NCI-H226 (cell line): ENCODE measurements around the gene DNASE2.

Experiments
- DNase-seq: peaks from one replicate; pipeline ENCODE4 v3.0.0-alpha.2; 2015

The DNASE2 gene

DNA sequence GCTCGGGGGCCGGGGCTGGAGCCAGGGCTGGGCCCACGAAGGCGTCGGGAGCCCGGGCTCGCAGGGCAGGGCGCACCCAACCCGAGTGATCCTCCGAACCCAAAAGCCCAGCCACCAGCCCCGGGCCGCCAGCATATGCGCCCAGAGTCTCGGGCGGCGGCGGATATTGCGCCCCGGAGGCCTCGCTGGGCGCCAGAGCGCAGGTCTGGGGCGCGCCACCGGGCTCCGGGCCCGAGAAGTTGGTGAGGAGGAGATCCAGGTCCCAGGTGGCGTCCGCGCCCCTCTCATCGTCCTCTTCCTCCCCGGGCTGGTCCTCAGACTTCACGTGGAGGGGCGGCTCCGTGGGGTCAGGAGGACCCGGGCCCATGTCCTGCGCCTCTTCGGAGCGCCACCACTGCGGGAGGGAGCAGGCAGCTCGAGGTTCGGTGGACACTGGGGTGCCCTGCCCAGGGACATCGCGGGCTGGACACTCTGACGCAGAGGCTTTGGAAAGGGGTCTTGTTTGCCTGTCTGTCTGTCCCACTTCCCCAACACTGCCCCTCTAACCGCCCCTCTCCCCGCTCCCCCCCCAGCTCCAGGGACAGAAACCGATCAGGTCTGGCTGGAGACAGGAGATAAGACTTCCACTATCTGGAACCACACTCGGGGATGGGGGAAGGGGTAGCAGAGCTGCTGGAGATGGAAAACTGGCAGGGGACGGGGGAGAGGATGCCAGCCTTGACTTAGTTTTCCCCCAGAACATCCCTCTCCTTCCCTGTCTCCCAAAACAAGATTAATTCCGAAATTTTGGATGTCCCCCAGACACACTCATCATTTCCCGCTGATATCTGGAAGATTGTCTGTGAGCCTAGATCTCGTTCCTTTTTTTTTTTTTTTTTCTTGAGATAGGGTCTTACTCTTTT, 4.8 kb upstream of the DNASE2 start:
- DNase-seq, result no peak

DNA sequence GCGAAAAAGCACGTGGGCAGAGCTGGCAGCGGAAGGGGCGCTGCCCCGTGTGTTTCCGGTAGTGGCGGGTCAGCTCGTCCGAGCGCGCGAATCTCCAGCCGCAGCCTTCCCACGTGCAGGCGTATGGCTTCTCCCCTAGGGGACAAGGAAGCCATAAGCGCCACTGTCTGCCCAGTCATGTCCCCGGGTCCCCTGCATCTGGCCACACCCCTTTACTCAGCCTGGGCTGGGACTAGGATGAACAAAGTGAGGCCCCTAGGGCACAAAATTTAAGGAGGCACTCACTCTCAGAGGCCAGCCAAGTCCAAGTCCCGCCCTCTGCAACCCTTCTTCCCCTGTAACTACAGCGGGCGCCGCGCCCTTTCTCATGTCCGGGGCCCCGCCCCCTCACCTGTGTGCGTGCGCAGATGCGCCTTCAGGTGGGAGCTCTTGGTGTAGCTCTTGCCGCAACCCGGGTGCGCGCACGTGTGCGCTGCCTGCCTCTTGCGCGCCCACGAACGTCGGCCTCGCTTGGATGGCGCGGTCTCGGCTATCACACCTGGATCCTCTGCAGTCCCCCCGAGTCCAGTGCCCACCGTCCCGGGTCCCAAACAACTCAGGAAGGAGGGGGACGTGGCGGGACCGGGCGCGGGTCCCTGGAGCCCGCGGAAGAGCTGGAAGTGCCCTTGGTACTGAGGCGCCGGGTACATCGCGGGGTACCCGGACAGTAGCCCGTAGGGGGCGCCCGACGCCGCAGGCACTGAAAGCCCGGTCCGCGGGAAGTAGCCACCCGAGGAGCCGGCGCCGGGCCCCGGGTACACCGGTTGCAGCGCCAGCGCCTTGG, 3.9 kb upstream of the DNASE2 start:
- no peak for DNase-seq

DNA sequence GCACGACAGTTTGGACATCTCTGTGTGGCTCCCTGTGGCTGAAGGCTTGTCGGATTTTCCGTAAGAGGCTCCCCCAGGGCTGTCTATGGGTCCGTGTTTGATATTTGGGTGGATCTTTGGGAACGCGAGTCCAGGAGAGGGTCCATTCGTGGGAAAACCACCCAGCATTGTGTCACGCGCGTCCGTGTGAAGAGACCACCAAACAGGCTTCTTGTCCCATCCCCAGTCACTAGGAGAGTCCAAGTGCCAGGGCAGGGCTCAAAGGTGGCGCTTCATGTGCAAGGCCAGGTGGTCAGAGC, 3.3 kb upstream of the DNASE2 start:
- DNase-seq, result no peak

DNA sequence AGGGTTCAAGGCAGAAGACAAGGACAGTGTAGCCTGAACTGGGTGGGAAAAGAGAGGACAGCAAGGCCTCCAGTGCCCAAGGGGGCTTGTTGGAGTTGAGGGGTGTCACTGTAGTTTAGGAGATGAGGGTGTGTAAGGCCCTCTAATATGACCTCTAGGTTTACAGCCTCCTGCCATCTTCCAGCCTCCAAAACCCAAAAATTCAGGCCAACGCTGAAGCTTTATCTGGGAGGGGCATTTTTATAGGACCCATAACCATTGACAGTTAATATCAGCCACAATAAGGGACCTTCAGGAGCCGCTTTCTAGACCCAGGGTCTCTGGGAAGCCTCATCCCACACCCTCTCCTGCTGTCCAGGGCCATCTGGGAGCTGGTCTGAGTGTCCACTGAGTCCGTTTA, 3.0 kb upstream of the DNASE2 start:
- DNase-seq, result no peak

DNA sequence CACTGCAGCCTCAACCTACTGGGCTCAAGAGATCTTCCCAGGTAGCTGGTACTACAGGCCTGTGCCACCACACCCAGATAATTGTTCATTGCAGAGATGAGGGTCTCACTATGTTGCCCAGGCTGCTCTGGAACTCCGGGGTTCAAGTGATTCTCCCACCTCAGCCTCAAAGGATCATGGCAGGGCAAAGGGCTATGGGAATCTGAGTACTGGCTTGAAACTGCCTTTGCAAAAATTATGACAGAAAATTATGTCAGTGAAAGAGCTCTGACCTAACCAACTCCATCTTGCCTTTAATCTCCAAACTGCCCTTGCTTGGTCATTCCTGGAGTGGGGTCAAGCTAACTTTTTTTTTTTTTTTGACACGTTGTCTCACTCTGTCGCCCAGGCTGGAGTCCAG, 1.3 kb upstream of the DNASE2 start:
- DNase-seq, result no peak

DNA sequence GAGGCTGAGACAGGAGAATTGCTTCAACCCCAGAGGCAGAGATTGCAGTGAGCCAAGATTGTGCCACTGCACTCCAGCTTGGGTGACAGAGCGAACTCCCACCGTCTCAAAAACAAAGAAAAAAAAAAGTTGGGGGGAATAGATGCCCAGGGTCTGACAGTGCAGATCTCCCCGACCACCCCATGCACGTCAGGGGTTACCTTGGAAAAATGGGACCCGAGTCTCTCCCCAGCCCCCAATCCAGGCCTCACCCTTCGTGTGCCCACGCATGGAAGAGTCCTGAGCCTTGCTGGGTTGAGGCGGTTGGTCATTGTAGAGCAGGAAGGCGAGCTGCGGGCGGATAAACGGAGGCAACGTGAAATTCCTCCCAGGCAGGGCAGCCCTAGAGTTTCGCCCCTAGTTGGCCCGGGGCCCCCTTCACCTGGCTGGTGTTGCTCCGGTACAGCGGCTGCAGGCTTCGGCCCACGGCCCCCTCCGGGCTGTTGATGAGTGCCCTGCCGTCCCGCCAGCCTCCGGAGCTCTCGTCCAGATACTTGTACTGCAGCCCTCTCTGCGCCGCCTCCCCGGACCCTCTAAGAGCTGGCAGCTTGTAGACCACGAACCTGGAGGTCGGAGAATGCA, 588 bp downstream of the DNASE2 start:
- no peak for DNase-seq

DNA sequence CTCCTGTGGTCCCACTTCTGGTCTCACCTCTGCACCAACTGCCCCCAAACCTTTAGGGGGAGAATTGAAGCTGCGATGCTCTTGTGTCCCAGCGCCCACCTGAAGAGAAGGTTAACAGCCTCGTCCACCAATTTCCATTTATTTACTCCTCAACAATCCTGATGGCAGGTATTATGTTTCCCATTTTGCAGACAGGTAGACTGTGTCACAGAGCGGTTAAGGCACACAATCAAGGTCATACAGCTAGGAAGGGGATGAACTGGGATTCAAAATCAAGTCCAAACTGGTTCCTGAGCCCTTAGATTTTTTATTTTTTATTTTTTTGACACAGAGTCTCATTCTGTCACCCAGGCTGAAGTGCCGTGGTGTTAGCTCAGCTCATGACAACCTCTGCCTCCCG, 6.2 kb downstream of the DNASE2 start:
- no peak for DNase-seq

DNA sequence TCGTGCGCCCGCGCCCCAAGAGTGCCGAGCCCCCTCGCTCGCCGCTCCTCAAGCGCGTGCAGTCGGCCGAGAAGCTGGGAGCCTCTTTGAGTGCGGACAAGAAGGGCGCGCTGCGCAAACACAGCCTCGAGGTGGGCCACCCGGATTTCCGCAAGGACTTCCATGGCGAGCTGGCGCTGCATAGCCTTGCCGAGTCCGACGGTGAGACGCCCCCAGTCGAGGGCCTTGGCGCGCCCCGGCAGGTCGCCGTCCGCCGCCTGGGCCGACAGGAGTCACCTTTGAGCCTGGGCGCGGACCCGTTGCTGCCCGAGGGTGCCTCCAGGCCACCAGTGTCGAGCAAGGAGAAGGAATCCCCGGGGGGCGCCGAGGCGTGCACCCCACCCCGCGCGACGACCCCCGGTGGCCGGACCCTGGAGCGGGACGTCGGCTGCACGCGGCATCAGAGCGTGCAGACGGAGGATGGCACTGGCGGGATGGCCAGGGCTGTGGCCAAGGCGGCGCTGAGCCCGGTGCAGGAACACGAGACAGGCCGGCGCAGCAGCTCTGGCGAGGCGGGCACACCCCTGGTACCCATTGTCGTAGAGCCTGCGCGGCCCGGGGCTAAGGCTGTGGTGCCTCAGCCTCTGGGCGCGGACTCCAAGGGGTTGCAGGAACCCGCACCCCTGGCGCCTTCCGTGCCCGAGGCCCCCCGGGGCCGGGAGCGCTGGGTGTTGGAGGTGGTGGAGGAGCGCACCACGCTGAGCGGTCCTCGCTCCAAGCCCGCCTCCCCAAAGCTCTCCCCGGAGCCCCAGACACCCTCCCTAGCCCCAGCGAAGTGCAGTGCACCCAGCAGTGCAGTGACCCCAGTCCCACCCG, 7.1 kb downstream of the DNASE2 start:
- DNase-seq, result no peak

DNA sequence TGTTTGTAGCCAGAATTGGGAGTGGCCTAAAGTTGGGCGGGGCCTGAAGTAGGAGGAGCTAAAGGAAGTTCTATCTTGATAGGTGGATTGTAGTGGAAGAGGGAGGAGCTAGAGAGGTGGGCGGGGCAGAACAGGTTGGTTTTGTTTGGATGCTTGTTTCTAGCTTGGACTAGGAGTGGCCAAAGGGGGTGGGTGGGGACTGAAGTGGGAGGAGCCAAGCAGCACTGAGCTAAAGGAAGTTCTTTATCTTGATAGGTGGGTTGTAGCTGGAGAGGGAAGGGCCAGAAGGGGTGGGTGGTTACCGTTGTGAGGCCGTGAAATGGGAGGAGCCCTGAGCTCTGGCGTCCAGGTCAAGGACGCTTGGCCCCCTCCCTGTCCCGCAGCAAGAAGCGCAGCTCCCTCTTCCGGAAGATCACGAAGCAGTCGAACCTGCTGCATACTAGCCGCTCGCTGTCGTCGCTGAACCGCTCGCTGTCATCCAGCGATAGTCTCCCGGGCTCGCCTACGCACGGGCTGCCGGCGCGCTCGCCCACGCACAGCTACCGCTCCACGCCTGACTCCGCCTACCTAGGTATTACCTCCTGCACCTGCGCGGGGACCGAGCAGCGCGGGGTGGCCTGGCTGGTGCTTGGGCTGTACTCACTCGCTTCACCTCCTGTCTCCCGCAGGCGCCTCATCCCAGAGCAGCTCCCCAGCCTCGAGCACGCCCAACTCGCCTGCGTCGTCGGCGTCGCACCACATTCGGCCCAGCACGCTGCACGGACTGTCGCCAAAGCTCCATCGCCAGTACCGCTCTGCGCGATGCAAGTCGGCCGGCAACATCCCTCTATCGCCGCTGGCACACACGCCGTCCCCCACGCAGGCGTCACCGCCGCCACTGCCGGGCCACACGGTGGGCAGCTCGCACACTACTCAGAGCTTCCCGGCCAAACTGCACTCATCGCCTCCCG, 8.0 kb downstream of the DNASE2 start:
- DNase-seq, result no peak

DNA sequence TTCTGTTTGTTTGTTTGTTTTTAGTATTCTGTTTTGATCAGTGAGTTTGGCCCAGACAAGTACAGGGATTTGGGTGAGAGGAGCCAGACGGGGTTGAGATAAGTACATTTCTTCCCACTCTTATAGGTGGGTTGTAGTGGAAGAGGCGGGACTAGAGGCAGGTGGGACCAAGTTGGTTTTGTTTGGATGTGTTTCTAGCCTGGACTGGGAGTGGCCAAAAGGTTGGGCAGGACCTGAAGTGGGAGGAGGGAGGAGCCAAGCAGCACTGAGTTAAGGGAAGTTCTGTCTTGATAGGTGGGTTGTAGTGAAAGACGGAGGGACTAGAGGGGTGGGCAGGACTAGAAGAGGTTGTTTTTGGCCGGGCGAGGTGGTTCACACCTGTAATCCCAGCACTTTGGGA, 9.0 kb downstream of the DNASE2 start:
- no peak for DNase-seq

DNA sequence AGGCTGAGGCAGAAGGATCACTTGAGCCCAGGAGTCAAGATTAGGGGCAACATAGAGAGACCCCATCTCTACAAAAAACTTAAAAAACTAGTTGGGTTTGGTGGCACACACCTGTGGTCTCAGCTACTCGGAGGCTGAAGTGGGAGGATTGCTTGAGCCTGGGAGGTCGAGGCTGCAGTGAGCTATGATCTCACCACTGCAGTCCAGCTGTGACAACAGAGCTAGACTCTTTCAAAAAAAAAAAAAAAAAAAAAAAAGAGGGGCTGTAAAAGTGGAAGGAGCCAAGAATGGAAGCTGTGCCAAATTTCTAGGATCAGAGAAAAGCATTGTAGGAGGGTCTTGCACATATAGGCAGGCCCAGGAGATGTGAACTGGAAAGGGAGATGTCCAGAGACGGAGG, 9.6 kb downstream of the DNASE2 start:
- DNase-seq, result no peak

DNA sequence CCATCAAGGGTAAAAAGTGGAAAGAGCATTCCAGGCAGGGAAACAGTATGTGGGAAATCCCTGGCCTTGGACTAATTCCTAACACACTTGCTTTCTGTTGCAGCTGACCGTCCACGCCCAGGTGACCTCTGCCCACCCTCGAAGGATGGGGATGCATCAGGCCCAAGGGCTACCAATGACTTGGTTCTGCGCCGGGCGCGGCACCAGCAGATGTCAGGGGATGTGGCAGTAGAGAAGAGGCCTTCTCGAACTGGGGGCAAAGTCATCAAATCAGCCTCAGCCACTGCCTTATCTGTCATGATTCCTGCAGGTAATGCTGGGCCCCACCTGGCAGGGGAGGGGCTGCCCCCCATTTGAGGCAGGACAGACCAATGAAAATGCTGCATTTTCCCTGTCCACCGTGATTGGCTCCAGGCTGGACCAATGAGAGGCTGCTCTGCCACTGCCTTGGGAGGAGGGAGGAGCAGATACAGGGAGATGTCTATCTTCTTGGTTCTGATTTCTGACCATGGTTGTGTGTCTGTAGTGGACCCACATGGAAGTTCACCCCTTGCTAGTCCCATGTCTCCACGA, 12.6 kb downstream of the DNASE2 start:
- DNase-seq, result peak; percentile 32

DNA sequence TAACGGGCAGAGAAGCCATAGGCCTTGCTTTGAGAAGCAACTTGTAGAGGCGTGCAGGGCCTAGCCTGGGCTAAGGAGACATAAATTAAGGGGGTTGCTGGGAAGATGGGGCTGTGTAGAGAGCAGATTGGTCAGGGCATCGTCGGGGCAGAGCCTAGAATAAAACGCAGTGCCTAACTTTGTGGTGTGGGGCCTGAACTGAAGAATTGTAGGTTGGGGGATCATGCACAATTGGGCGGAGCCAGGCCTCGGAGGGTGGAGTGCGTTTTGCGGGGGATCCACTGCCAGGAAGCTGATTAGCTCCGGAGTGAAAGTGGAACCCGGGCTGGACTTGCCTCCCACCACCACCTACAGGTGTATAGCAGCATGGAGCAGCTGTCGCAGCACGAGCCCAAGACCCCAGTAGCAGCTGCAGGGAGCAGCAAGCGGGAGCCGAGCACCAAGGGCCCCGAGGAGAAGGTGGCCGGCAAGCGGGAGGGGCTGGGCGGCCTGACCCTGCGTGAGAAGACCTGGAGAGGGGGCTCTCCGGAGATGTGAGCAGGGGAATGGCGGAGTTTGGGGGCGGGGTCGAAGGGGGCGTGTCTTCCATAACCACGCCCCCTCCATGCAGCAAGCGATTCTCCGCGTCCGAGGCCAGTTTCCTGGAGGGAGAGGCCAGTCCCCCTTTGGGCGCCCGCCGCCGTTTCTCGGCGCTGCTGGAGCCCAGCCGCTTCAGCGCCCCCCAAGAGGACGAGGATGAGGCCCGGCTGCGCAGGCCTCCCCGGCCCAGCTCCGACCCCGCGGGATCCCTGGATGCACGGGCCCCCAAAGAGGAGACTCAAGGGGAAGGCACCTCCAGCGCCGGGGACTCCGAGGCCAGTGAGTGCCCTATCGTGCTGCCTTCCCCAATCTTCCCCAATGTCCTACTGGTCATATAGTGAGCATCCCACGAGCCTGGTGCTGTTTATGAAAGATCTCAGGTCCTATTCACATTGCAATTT, 13.8 kb downstream of the DNASE2 start:
- DNase-seq, result peak; percentile 66

DNA sequence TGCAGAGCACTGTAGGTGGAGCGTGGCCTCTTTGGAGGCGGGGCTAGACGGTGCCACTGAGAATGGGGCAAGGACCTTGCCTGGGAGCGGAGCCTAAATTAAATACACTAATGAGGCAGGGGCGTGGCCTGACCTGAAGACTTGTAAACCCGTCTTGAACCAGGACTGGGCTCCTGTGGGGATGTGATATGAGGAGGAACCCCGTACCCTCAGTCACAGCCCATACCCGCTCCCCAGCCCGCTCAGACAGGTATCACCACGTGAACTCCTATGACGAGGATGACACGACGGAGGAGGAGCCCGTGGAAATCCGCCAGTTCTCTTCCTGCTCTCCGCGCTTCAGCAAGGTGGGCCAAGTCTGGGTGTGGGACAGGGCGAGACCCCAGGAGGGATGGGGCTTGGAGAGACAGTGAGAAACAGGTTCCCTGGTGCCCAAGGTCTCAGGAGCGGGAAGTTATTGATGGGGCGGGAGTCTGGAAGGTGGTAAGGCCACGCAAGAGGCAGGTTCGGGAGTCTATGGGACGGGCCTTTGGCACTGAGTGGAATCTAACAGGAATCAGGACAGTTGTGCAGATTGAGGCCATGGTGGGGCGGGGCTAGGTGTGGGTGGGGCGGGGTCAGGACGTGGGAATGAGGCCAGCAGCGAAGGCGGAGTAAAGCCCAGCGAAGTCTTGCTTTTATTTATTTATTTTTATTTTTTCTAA, 14.7 kb downstream of the DNASE2 start:
- DNase-seq, result no peak

DNA sequence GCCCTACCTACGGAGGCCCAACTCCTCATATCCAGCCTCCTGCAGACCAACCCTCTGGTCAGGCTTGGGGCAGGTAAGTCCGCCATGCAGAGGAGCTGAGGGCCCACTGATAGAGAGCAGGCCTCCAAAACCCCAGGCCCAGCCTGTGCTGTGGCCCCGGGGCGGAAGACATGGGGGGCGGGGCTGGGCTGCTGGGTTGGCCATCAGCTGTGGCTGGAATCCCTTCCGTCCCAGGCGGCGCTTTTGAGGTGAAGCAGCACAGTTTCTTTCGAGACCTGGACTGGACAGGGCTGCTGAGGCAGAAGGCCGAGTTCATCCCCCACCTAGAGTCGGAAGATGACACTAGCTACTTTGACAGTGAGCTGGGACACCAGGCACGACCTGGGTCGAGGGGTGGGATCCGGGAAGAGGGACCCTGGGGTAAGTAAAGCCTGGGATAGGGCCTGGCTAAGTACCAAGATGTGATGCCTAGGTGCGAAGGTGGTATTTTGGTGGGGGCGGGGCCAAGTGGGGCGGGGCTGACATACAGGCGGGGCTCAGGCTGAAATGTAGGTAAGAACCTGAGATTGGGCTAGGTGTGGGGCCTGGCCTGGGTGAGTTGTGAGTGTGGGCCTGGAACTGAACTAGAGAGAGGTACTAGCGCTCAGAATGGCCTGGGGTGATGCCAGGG, 15.4 kb downstream of the DNASE2 start:
- no peak for DNase-seq

DNA sequence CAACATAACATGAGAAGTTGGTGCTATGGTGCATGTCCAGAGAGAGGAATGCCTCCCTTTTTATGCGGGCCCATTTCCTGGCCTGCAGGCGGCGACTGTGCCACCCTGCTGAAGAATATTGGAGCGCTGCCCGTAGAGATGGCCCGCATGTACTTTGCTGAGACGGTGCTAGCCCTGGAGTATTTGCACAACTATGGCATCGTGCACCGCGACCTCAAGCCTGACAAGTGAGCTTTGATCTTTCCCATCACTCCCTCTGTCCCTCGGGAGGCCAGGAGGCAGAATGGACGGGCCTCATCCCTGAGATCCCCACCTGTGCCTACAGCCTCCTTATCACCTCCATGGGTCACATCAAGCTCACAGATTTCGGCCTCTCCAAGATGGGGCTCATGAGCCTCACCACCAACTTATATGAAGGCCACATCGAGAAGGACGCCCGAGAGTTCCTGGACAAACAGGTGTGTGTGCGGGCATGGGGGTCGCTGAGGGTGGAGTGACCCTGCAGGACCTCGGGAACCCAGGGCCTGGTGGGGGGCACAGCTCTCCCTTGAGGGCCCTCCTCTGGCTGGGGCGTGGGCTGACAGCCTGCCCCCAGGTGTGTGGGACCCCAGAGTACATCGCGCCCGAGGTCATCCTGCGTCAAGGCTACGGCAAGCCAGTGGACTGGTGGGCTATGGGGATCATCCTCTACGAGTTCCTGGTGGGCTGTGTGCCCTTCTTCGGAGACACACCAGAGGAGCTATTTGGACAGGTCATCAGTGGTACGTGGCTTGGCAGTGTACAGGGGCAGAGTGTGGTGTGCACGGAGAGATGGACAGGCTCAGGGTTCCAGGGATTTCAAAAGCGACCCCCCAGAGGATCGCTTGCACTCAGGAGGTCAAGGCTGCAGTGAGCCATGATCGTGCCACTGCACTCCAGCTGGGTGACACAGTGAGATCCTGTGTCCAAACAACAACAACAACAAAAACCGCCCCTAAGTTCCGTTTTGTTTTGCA, 16.2 kb downstream of the DNASE2 start:
- no peak for DNase-seq

DNA sequence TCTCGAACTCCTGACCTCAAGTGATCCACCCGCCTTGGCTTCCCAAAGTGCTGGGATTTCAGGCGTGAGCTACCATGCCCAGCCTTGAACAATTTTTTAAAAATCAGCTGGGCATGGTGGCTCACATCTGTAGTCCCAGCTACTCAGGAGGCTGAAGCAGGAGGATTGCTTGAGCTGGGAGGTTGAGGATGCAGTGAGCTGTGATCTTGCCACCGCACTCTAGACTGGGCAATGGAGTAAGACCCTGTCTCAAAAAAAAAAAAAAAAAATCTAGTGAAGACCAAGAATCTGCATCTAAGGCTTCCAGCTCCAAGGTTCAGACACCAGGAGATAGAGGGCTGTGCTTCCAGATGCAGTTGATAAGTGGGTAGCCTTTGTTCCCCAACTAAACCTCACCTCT, 17.1 kb downstream of the DNASE2 start:
- DNase-seq, result no peak

DNA sequence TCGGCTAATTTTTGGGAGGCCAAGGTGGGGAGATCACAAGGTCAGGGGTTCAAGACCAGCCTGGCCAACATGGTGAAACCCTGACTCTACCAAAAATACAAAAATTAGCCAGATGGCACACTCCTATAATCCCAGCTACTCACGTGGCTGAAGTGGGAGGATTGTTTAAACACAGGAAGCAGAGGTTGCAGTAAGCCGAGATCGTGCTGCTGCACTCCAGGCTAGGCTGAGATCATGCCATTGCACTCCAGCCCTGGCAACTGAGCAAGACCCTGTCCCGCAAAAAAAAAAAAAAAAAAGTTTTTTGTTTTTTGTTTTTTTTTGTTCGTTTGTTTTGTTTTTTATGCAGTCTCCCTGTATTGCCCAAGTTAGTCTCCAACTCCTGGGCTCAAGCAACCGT, 21.7 kb downstream of the DNASE2 start:
- no peak for DNase-seq
